HepG2 (cell line): ENCODE results near the gene PHOSPHO2.

Source experiments
- HES4 ChIP-seq: sonication (generic); formaldehyde crosslinking; IDR thresholded peaks from 2 replicates; pipeline ENCODE4 v1.9.0; 2021; ENCODE audit warnings: mild to moderate bottlenecking, missing genetic modification reagents, borderline replicate concordance
- NCOA5 ChIP-seq: sonication (generic); formaldehyde crosslinking; IDR thresholded peaks from 2 replicates; pipeline ENCODE4 v1.4.0; 2020; ENCODE audit warnings: missing genetic modification reagents
- ZNF460 ChIP-seq: sonication (generic); formaldehyde crosslinking; IDR thresholded peaks from 2 replicates; pipeline ENCODE4 v1.5.1; 2020; ENCODE audit warnings: missing genetic modification reagents, mild to moderate bottlenecking, borderline replicate concordance
- TF ChIP-seq, protein P1 (sequence below): sonication (generic); formaldehyde crosslinking; IDR thresholded peaks from 2 replicates; pipeline ENCODE4 v1.5.0; 2020; ENCODE audit warnings: mild to moderate bottlenecking, missing genetic modification reagents, moderate library complexity
- TF ChIP-seq, protein P2 (sequence below): sonication (generic); formaldehyde crosslinking; IDR thresholded peaks from 2 replicates; pipeline ENCODE4 v1.4.0; 2020; ENCODE audit warnings: missing genetic modification reagents

DNA sequence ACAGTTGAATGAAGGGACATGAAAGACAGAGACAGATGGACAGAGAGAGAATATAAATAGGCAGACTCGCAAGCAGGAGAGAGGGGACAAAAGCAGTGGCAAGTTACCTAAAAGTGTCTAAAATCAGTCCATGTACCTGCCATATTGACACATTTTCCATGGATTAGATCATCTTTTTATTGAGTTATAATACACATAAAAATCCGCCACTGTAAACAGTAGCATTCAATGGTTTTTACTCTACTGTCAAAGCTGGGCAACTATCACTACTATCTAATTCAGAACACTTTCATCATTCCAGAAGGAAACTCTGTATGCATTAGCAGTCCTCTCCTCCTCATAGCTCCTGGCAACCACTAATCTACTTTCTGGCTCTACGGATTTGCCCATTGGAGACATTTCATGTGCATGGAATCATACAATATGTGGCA, 10.1 kb upstream of the PHOSPHO2 start:
- TF ChIP-seq, protein P1, sequence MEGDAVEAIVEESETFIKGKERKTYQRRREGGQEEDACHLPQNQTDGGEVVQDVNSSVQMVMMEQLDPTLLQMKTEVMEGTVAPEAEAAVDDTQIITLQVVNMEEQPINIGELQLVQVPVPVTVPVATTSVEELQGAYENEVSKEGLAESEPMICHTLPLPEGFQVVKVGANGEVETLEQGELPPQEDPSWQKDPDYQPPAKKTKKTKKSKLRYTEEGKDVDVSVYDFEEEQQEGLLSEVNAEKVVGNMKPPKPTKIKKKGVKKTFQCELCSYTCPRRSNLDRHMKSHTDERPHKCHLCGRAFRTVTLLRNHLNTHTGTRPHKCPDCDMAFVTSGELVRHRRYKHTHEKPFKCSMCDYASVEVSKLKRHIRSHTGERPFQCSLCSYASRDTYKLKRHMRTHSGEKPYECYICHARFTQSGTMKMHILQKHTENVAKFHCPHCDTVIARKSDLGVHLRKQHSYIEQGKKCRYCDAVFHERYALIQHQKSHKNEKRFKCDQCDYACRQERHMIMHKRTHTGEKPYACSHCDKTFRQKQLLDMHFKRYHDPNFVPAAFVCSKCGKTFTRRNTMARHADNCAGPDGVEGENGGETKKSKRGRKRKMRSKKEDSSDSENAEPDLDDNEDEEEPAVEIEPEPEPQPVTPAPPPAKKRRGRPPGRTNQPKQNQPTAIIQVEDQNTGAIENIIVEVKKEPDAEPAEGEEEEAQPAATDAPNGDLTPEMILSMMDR (CRISPR knock-in tag) = no peak
- no peak for TF ChIP-seq ZNF460 (CRISPR knock-in tag)
- no peak for TF ChIP-seq NCOA5 (CRISPR knock-in tag)
- TF ChIP-seq HES4 (CRISPR knock-in tag) = no peak
- TF ChIP-seq, protein P2, sequence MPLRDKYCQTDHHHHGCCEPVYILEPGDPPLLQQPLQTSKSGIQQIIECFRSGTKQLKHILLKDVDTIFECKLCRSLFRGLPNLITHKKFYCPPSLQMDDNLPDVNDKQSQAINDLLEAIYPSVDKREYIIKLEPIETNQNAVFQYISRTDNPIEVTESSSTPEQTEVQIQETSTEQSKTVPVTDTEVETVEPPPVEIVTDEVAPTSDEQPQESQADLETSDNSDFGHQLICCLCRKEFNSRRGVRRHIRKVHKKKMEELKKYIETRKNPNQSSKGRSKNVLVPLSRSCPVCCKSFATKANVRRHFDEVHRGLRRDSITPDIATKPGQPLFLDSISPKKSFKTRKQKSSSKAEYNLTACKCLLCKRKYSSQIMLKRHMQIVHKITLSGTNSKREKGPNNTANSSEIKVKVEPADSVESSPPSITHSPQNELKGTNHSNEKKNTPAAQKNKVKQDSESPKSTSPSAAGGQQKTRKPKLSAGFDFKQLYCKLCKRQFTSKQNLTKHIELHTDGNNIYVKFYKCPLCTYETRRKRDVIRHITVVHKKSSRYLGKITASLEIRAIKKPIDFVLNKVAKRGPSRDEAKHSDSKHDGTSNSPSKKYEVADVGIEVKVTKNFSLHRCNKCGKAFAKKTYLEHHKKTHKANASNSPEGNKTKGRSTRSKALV (CRISPR knock-in tag) = no peak
